ENCODE measurements around the gene LMCD1.

LMCD1 gene

DNA sequence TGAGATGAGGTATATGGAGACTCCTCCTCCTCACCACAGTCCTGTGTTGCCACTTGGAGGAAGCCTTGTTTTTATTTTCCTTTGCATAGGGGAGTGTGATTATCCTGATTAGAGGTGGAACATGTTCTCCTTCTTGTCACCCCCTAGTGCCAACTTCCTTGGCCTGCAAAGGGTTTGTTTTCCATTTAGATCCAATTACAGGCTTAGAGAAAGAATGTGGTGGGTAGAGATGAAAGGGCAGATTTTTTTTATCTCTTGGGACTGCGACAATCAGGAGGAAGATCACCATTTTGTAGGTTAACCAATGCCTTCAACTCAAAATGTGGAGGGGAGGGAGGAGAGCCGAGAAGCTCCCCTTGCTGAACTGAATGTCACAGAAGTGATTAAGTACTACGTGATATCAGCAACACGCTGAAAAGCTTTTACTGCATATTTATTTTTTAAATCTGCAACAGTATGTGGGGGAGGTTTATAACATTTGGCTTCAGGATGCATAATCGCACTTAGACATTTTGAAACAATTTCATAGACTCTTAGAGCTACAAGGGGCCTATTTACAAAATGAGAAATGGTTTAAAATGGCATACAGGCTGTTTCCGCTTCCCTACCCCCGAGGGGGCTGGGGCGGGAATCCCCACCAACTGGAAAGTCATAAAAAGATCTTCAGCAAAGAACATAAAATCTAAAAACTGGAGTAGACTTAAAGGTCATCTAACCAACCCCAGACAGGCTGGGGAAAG, 2.4 kb downstream of the LMCD1 start:
- Histone ChIP-seq H3K4me1 (no peaks in the 10 kb centered on the region), H3K4me3 (ENCODE audit: low read depth, low read length) (no peak overlapping the region), H3K36me3 (no peaks in the 10 kb centered on the region), H3K9me3 (no peaks in the 10 kb centered on the region), H3K27me3 (no peaks in the 10 kb centered on the region)
- TF ChIP-seq, protein P1, sequence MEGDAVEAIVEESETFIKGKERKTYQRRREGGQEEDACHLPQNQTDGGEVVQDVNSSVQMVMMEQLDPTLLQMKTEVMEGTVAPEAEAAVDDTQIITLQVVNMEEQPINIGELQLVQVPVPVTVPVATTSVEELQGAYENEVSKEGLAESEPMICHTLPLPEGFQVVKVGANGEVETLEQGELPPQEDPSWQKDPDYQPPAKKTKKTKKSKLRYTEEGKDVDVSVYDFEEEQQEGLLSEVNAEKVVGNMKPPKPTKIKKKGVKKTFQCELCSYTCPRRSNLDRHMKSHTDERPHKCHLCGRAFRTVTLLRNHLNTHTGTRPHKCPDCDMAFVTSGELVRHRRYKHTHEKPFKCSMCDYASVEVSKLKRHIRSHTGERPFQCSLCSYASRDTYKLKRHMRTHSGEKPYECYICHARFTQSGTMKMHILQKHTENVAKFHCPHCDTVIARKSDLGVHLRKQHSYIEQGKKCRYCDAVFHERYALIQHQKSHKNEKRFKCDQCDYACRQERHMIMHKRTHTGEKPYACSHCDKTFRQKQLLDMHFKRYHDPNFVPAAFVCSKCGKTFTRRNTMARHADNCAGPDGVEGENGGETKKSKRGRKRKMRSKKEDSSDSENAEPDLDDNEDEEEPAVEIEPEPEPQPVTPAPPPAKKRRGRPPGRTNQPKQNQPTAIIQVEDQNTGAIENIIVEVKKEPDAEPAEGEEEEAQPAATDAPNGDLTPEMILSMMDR (IDR thresholded peaks at IDR 0.05; ENCODE audit: low read depth, low read length), result no peak
- DNase-seq, result no peak

DNA sequence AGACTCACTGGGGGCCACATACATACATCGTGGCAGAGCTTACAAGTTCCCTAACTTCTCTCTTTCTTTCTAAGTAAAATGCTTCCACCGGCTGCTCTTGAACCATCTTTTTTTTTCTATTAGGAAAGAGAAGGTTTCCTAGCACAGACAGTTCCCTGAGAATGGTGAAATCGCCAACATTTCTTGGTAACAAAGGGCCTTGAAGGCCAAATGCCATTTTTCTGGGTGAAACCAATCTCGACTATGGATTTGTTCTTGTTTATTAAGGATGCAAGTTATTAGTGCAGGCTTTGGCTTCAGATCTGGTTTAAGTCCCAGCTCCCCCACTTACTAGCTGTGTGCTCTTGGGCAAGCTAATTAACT, 3.0 kb downstream of the LMCD1 start:
- Histone ChIP-seq H3K36me3 (no peaks in the 10 kb centered on the region), H3K4me1 (no peaks in the 10 kb centered on the region), H3K9me3 (no peaks in the 10 kb centered on the region), H3K27me3 (no peaks in the 10 kb centered on the region), H3K4me3 (ENCODE audit: low read depth, low read length) (no peak overlapping the region)
- TF ChIP-seq, protein P1 (IDR thresholded peaks at IDR 0.05; ENCODE audit: low read depth, low read length), result no peak
- no peak for DNase-seq

DNA sequence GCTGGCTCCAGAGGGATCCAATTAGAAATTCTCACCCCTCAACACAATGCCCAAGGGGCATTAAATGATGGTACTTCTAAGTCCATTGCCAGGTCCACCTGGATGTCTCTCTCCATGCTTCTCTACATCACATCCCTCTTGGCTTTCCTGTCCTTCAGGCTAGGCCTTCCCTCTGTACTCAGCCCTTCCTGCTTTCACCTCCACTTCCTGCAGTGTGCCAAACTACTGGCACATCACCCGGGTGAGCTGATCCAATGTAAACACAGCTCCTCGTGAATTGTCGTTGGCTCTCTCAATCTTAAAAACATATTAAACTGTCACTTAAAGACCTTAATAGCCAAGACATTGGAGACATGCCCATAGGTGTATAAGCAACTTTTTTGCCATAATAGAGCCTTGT, 4.0 kb downstream of the LMCD1 start:
- H3K9me3 ChIP-seq, result no peaks in the 10 kb centered on the region
- no peaks in the 10 kb centered on the region for H3K4me1 ChIP-seq
- no peaks in the 10 kb centered on the region for H3K27me3 ChIP-seq
- H3K4me3 ChIP-seq (ENCODE audit: low read depth, low read length), result no peak overlapping the region
- no peak for DNase-seq
- TF ChIP-seq, protein P1 (IDR thresholded peaks at IDR 0.05; ENCODE audit: low read depth, low read length), result no peak
- H3K36me3 ChIP-seq, result no peaks in the 10 kb centered on the region

DNA sequence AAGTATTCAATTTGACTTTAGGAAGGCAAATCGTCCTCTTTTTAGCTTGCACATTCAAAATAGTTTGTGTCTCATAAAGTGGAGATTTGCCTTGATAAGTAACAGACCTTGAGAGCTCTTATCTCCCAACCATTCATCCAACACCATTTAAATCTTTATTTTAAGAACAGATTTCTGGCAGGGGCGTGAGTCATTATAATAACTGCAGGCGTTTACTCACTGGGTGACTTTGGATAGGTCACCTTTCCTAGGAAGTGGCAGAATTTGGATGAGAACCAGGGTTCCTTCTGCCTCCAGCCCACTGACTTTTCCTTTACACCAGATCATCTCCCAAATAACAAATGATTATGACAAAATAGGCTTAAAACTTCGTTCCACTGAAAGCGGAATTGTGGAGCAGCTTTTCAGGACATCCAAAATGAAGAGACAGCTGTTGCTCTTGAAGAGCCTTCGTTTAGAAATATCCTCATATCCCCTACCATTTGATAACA, 5.0 kb downstream of the LMCD1 start:
- peaks cover 2% of the 10 kb centered on the region; the same call in 1 of the 2 replicates for H3K4me1 ChIP-seq
- TF ChIP-seq, protein P1 (IDR thresholded peaks at IDR 0.05; ENCODE audit: low read depth, low read length), result no peak
- no peak for DNase-seq

DNA sequence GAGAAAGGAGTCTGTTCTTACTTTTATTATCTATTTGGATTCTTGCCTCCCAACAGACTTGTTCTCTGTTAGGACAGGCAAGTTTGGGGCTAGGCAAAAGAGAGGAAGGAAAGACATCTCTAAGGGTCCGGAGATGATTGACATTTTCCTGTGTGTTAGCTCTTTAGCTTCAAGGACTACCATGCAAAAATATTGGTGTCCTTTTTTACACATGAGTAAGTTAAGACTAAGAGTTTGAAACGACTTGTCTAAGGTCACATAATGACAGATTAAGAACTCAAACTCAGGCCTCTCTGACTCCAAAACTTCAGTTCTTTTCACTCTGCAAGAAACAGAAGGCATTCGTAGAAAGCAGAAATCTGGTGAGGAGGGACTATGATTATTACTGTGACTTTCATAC, 5.9 kb downstream of the LMCD1 start:
- H3K36me3 ChIP-seq, result no peaks in the 10 kb centered on the region
- TF ChIP-seq, protein P1 (IDR thresholded peaks at IDR 0.05; ENCODE audit: low read depth, low read length), result no peak
- no peak overlapping the region for H3K4me3 ChIP-seq (ENCODE audit: low read depth, low read length)
- H3K9me3 ChIP-seq, result no peaks in the 10 kb centered on the region
- H3K27me3 ChIP-seq, result no peaks in the 10 kb centered on the region
- no peak for DNase-seq
- H3K4me1 ChIP-seq, result peaks cover 3% of the 10 kb centered on the region

More for the DNA sequence above, 5.0 kb downstream of the LMCD1 start:
- Histone ChIP-seq H3K9me3 (no peaks in the 10 kb centered on the region), H3K27me3 (no peaks in the 10 kb centered on the region), H3K36me3 (no peaks in the 10 kb centered on the region), H3K4me3 (ENCODE audit: low read depth, low read length) (no peak overlapping the region)

DNA sequence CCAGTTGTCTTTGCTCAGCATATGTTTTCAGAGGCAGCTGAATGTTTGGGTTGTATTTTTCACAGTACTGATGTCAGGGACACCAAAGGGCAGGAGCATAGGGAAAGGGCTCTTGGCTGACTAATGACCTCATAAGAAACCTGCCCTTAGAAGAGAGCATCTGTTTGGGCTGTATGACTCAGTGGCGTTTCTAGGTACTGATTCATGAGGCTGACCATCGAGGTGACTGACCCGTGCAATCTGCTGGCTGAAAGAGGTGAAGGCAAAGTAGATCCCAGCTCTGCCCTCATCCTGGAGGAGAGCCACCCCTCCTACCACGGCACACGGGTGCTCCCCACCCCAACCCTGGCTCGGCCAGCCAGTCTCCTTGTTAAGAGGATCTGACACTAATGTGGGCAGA, 8.3 kb downstream of the LMCD1 start:
- H3K4me1 ChIP-seq, result peaks cover 3% of the 10 kb centered on the region
- no peak for DNase-seq
- no peaks in the 10 kb centered on the region for H3K27me3 ChIP-seq
- H3K9me3 ChIP-seq, result no peaks in the 10 kb centered on the region
- H3K4me3 ChIP-seq (ENCODE audit: low read depth, low read length), result no peak overlapping the region
- H3K36me3 ChIP-seq, result no peaks in the 10 kb centered on the region
- TF ChIP-seq, protein P1 (IDR thresholded peaks at IDR 0.05; ENCODE audit: low read depth, low read length), result no peak
